ENCODE results near the gene MRPS11.

- TF ChIP-seq CTCF (IDR thresholded peaks at IDR 0.05; ENCODE audit: control extremely low read depth in 1 of 3, insufficient read depth in 1 of 3, low read depth in 1 of 3, low read length in 3 of 3) (no peak), POLR2A (IDR thresholded peaks at IDR 0.05; ENCODE audit: control extremely low read depth in 1 of 2, low read depth in 2 of 2, low read length in 2 of 2) (no peak), TAF7 (optimal IDR thresholded peaks at IDR 0.05; ENCODE audit: borderline replicate concordance, low read depth, low read length) (no peak), EZH2 (IDR thresholded peaks at IDR 0.05; ENCODE audit: low read depth, low read length, severe bottlenecking) (no peak), POLR2AphosphoS5 (IDR thresholded peaks at IDR 0.05; ENCODE audit: low read depth, low read length) (no peak), MAFK (IDR thresholded peaks at IDR 0.05; ENCODE audit: low read depth, low read length) (no peak), EGR1 (IDR thresholded peaks at IDR 0.05; ENCODE audit: borderline replicate concordance, low read depth, low read length) (no peak), TCF12 (IDR thresholded peaks at IDR 0.05; ENCODE audit: low read depth, low read length) (no peak), KDM1A (IDR thresholded peaks at IDR 0.05; ENCODE audit: borderline replicate concordance, low read length) (no peak), YY1 (IDR thresholded peaks at IDR 0.05; ENCODE audit: low read depth, low read length) (no peak), CTBP2 (IDR thresholded peaks at IDR 0.05; ENCODE audit: borderline replicate concordance, insufficient read depth, insufficient read length, low read length) (no peak), RXRA (IDR thresholded peaks at IDR 0.05; ENCODE audit: insufficient read depth, low read depth, low read length) (no peak)
Measured at GRCh38 chr15:88463870-88464532, 3.5 kb upstream of the MRPS11 start.

All from H1 (cell line).